Measurements from ENCODE around the gene F13B. TPM values are rescaled to one million over a fixed set of nuclear protein-coding genes. Genes with fewer than 3 reads are reported as not detected.

The F13B gene
- total and polyA plus RNA-seq, 5 donors from 2014 or later, result not detected

- DNase-seq (no peak), ATAC-seq (ENCODE audit: low read depth in 2 of 2) (no peak)
- Histone ChIP-seq H3K4me1 (ENCODE audit: control insufficient read depth, insufficient read depth, low read length, poor library complexity, severe bottlenecking) (no peaks in the 10 kb centered on the region), H3K27me3 (ENCODE audit: control insufficient read depth, insufficient read depth, low read length) (no peaks in the 10 kb centered on the region), H3K36me3 (ENCODE audit: control insufficient read depth, insufficient read depth, low read length) (no peaks in the 10 kb centered on the region), H3K4me3 (ENCODE audit: low read depth, low read length) (no peak overlapping the region), H3K9me3 (ENCODE audit: control insufficient read depth in 2 of 2, low read length in 2 of 2) (no peaks in the 10 kb centered on the region), H3K27ac (ENCODE audit: insufficient read depth, low read length, poor library complexity, severe bottlenecking) (no peak overlapping the region)
- Mint-ChIP-seq H3K36me3 (no peaks in the 10 kb centered on the region), H3K27ac (no peak overlapping the region), H3K4me1 (no peaks in the 10 kb centered on the region), H3K4me3 (no peak overlapping the region), H3K27me3 (peaks cover 10% of the 10 kb centered on the region), H3K9me3 (no peaks in the 10 kb centered on the region)
These were observed 45.3 kb downstream of the F13B start for GRCh38 chr1:197021716-197022115.

- Mint-ChIP-seq H3K4me3 (no peak overlapping the region), H3K27ac (no peak overlapping the region), H3K36me3 (no peaks in the 10 kb centered on the region), H3K9me3 (peaks cover 0 to 2% (median 0%) of the 10 kb centered on the region in 7 donors), H3K27me3 (no peaks in the 10 kb centered on the region), H3K4me1 (no peaks in the 10 kb centered on the region)
- no peaks in the 10 kb centered on the region for H3K36me3 ChIP-seq (ENCODE audit: control insufficient read depth, insufficient read depth, low read length)
- H3K27ac ChIP-seq (ENCODE audit: insufficient read depth, low read length, poor library complexity, severe bottlenecking), result no peak overlapping the region
- H3K4me3 ChIP-seq (ENCODE audit: low read depth, low read length), result no peak overlapping the region
- DNase-seq (no peak), ATAC-seq (ENCODE audit: low read depth in 2 of 2) (no peak)
- H3K27me3 ChIP-seq (ENCODE audit: control insufficient read depth, insufficient read depth, low read length), result no peaks in the 10 kb centered on the region
- H3K4me1 ChIP-seq (ENCODE audit: control insufficient read depth, insufficient read depth, low read length, poor library complexity, severe bottlenecking), result no peaks in the 10 kb centered on the region
- H3K9me3 ChIP-seq (ENCODE audit: control insufficient read depth in 2 of 2, low read length in 2 of 2), result no peaks in the 10 kb centered on the region
These were observed 49.4 kb downstream of the F13B start for GRCh38 chr1:197017558-197018146.

GRCh38 chr1:197016751-197017150 is 50.3 kb downstream of the F13B start:
- no peak for DNase-seq
- H3K9me3 Mint-ChIP-seq, result peaks cover 0 to 2% (median under 1%) of the 10 kb centered on the region in 7 donors
- no peaks in the 10 kb centered on the region for H3K36me3 Mint-ChIP-seq
- Histone ChIP-seq H3K4me1 (ENCODE audit: control insufficient read depth, insufficient read depth, low read length, poor library complexity, severe bottlenecking) (no peaks in the 10 kb centered on the region), H3K36me3 (ENCODE audit: control insufficient read depth, insufficient read depth, low read length) (no peaks in the 10 kb centered on the region), H3K27ac (ENCODE audit: insufficient read depth, low read length, poor library complexity, severe bottlenecking) (no peak overlapping the region), H3K27me3 (ENCODE audit: control insufficient read depth, insufficient read depth, low read length) (no peaks in the 10 kb centered on the region), H3K9me3 (ENCODE audit: control insufficient read depth in 2 of 2, low read length in 2 of 2) (no peaks in the 10 kb centered on the region), H3K4me3 (ENCODE audit: low read depth, low read length) (no peak overlapping the region)
- H3K4me3 Mint-ChIP-seq, result no peak overlapping the region
- no peak for ATAC-seq (ENCODE audit: low read depth in 2 of 2)
- no peak overlapping the region for H3K27ac Mint-ChIP-seq
- no peaks in the 10 kb centered on the region for H3K27me3 Mint-ChIP-seq
- no peaks in the 10 kb centered on the region for H3K4me1 Mint-ChIP-seq

GRCh38 chr1:197013234-197013633 is 53.8 kb downstream of the F13B start:
- Histone ChIP-seq H3K36me3 (ENCODE audit: control insufficient read depth, insufficient read depth, low read length) (no peaks in the 10 kb centered on the region), H3K9me3 (ENCODE audit: control insufficient read depth in 2 of 2, low read length in 2 of 2) (no peaks in the 10 kb centered on the region), H3K4me1 (ENCODE audit: control insufficient read depth, insufficient read depth, low read length, poor library complexity, severe bottlenecking) (no peaks in the 10 kb centered on the region), H3K27me3 (ENCODE audit: control insufficient read depth, insufficient read depth, low read length) (no peaks in the 10 kb centered on the region), H3K27ac (ENCODE audit: insufficient read depth, low read length, poor library complexity, severe bottlenecking) (no peak overlapping the region), H3K4me3 (ENCODE audit: low read depth, low read length) (no peak overlapping the region)
- DNase-seq, result no peak
- Mint-ChIP-seq H3K4me3 (no peak overlapping the region), H3K36me3 (no peaks in the 10 kb centered on the region), H3K27me3 (peaks cover 4% of the 10 kb centered on the region), H3K27ac (no peak overlapping the region), H3K9me3 (peaks cover 0 to 10% (median 4%) of the 10 kb centered on the region in 7 donors), H3K4me1 (no peaks in the 10 kb centered on the region)
- ATAC-seq (ENCODE audit: low read depth in 2 of 2), result no peak

- Histone ChIP-seq H3K27ac (ENCODE audit: insufficient read depth, low read length, poor library complexity, severe bottlenecking) (no peak overlapping the region), H3K4me1 (ENCODE audit: control insufficient read depth, insufficient read depth, low read length, poor library complexity, severe bottlenecking) (no peaks in the 10 kb centered on the region), H3K36me3 (ENCODE audit: control insufficient read depth, insufficient read depth, low read length) (no peaks in the 10 kb centered on the region), H3K9me3 (ENCODE audit: control insufficient read depth in 2 of 2, low read length in 2 of 2) (no peaks in the 10 kb centered on the region), H3K4me3 (ENCODE audit: low read depth, low read length) (no peak overlapping the region), H3K27me3 (ENCODE audit: control insufficient read depth, insufficient read depth, low read length) (no peaks in the 10 kb centered on the region)
- ATAC-seq (ENCODE audit: low read depth in 2 of 2) (no peak), DNase-seq (no peak)
- H3K36me3 Mint-ChIP-seq, result no peaks in the 10 kb centered on the region
- H3K27me3 Mint-ChIP-seq, result peaks cover 4% of the 10 kb centered on the region
- no peak overlapping the region for H3K4me3 Mint-ChIP-seq
- no peaks in the 10 kb centered on the region for H3K4me1 Mint-ChIP-seq
- H3K9me3 Mint-ChIP-seq, result peaks cover 0 to 10% (median 4%) of the 10 kb centered on the region in 7 donors
- H3K27ac Mint-ChIP-seq, result no peak overlapping the region
These were observed 55.4 kb downstream of the F13B start for GRCh38 chr1:197011614-197012013.

GRCh38 chr1:197008861-197009260 is 58.2 kb downstream of the F13B start:
- no peak overlapping the region for H3K27ac Mint-ChIP-seq
- no peak overlapping the region for H3K4me3 Mint-ChIP-seq
- Histone ChIP-seq H3K36me3 (ENCODE audit: control insufficient read depth, insufficient read depth, low read length) (no peaks in the 10 kb centered on the region), H3K9me3 (ENCODE audit: control insufficient read depth in 2 of 2, low read length in 2 of 2) (no peaks in the 10 kb centered on the region), H3K4me1 (ENCODE audit: control insufficient read depth, insufficient read depth, low read length, poor library complexity, severe bottlenecking) (no peaks in the 10 kb centered on the region), H3K27me3 (ENCODE audit: control insufficient read depth, insufficient read depth, low read length) (no peaks in the 10 kb centered on the region), H3K27ac (ENCODE audit: insufficient read depth, low read length, poor library complexity, severe bottlenecking) (no peak overlapping the region), H3K4me3 (ENCODE audit: low read depth, low read length) (no peak overlapping the region)
- no peaks in the 10 kb centered on the region for H3K36me3 Mint-ChIP-seq
- H3K27me3 Mint-ChIP-seq, result peaks cover 4% of the 10 kb centered on the region
- no peak for ATAC-seq (ENCODE audit: low read depth in 2 of 2)
- H3K4me1 Mint-ChIP-seq, result no peaks in the 10 kb centered on the region
- peaks cover 0 to 10% (median 2%) of the 10 kb centered on the region in 7 donors for H3K9me3 Mint-ChIP-seq
- no peak for DNase-seq

- Mint-ChIP-seq H3K27me3 (no peaks in the 10 kb centered on the region), H3K27ac (no peak overlapping the region), H3K9me3 (peaks cover 0 to 1% (median 0%) of the 10 kb centered on the region in 7 donors), H3K4me1 (no peaks in the 10 kb centered on the region), H3K36me3 (no peaks in the 10 kb centered on the region), H3K4me3 (peak overlapping the region in 1 of 4 donors; percentile 6)
- Histone ChIP-seq H3K9me3 (ENCODE audit: control insufficient read depth in 2 of 2, low read length in 2 of 2) (no peaks in the 10 kb centered on the region), H3K4me3 (ENCODE audit: low read depth, low read length) (no peak overlapping the region), H3K27ac (ENCODE audit: insufficient read depth, low read length, poor library complexity, severe bottlenecking) (no peak overlapping the region), H3K36me3 (ENCODE audit: control insufficient read depth, insufficient read depth, low read length) (no peaks in the 10 kb centered on the region), H3K27me3 (ENCODE audit: control insufficient read depth, insufficient read depth, low read length) (no peaks in the 10 kb centered on the region), H3K4me1 (ENCODE audit: control insufficient read depth, insufficient read depth, low read length, poor library complexity, severe bottlenecking) (no peaks in the 10 kb centered on the region)
- no peak for ATAC-seq (ENCODE audit: low read depth in 2 of 2)
- DNase-seq, result no peak
These were observed 63.9 kb downstream of the F13B start for GRCh38 chr1:197003132-197003531.

GRCh38 chr1:197001828-197002227 is 65.2 kb downstream of the F13B start:
- DNase-seq (no peak), ATAC-seq (ENCODE audit: low read depth in 2 of 2) (no peak)
- no peaks in the 10 kb centered on the region for H3K36me3 Mint-ChIP-seq
- no peak overlapping the region for H3K27ac Mint-ChIP-seq
- no peaks in the 10 kb centered on the region for H3K27me3 Mint-ChIP-seq
- no peaks in the 10 kb centered on the region for H3K9me3 ChIP-seq (ENCODE audit: control insufficient read depth in 2 of 2, low read length in 2 of 2)
- no peaks in the 10 kb centered on the region for H3K27me3 ChIP-seq (ENCODE audit: control insufficient read depth, insufficient read depth, low read length)
- no peak overlapping the region for H3K4me3 Mint-ChIP-seq
- no peaks in the 10 kb centered on the region for H3K4me1 ChIP-seq (ENCODE audit: control insufficient read depth, insufficient read depth, low read length, poor library complexity, severe bottlenecking)
- peaks cover 0 to 1% (median 0%) of the 10 kb centered on the region in 7 donors for H3K9me3 Mint-ChIP-seq
- H3K4me3 ChIP-seq (ENCODE audit: low read depth, low read length), result no peak overlapping the region
- H3K4me1 Mint-ChIP-seq, result no peaks in the 10 kb centered on the region
- H3K36me3 ChIP-seq (ENCODE audit: control insufficient read depth, insufficient read depth, low read length), result no peaks in the 10 kb centered on the region
- H3K27ac ChIP-seq (ENCODE audit: insufficient read depth, low read length, poor library complexity, severe bottlenecking), result no peak overlapping the region

Data from CD4-positive, CD25-positive, alpha-beta regulatory T cell (primary cell).